ENCODE measurements around the gene KCP.

KCP gene

GRCh38 chr7:128939075-128939860 lies 28.8 kb upstream of the KCP start:
- DNase-seq (ENCODE audit: low read depth): no peak

DNA sequence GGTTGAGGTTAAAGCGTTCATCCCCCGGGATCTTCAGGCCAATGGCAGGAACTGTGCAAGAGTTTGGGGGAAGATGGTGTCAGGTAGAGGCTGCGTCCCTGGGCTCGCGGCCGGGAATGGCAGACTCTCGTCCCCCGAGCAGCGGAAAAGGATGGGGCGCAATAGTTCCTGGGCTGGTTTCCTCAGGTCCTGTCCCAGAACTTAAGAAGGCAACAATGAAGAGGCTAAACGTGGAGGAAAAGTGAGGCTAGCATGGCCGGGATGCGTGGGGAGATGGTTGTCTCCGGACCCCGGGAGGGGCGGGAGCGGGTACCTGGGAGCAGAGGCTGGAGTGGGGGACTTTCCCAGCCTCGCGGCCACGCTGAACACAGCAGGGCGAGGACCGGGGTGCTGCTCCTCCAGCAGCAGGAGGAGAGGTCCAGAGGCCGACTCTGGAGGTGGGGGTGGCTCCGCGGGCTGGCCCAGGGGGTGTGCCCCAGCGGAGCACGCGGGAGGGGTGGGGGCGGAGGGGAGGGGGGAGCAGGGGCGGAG lies 28.1 kb upstream of the KCP start:
- DNase-seq (ENCODE audit: low read depth): no peak

GRCh38 chr7:128937647-128938543 lies 27.4 kb upstream of the KCP start, which contains the start of gene IRF5:
Gene IRF5 (plus strand): TSS chr7:128937927. CDS start chr7:128942082, 4,155 bp downstream.
- no peak for DNase-seq (ENCODE audit: low read depth)

- no peak for DNase-seq (ENCODE audit: low read depth)
Measured at GRCh38 chr7:128937271-128937646, 26.8 kb upstream of the KCP start.

DNA sequence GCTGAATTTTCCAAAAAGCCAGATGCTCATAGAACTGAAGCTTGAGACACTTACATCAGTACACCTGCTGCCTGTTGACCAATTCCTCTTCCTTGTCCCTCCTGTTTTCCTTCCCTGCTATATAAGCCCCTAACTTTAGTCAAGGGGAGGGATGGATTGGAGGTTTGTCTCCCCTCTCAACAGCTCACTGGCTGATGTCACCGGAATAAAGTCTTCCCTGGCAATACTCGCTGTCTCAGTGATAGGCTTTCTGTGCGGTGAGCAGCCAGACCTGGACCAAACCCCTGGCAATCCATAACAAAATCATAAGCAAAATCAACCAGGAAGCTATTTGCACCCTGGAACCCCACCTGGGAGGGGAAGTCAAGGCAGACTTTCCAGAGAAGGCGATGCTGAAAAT lies 26.3 kb upstream of the KCP start:
- DNase-seq (ENCODE audit: low read depth): no peak

GRCh38 chr7:128935342-128935730 lies 24.8 kb upstream of the KCP start:
- no peak for DNase-seq (ENCODE audit: low read depth)

- no peak for DNase-seq (ENCODE audit: low read depth)
Measured at GRCh38 chr7:128934361-128935341, 24.1 kb upstream of the KCP start.

DNA sequence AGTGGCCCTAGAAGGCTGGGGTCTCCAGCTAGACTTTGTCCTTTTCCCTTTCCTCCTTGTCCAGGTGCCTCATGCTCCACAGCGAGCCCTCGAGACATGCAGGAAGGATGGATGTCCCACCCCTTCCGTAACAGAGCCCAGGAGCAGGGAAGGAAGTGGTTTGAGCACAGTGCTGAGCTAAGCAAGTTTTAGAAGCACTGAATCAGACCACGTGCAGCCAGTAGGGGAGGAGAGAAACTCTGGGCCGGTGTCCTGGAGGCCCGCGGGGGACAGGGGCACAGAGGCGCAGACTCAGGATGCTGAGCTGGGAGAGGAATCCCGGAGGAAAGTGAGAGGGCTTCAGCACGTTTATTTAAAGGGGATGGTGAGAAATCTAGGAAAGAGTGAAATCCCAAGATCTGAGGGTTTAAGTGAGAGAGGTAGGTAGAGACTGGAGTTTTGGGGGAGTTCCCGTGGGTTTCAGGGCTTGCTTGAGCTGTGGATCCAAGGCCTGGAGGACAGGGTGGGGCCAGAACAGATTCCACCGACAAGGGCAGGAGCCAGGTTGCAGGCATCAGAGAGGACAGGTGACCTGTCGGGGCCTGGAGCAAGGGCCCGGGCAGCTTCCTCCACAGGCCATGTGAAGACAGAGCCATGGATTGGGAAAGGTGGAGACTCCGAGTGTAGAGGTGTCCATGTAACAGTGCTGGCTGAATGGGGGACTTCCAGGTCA lies 22.8 kb upstream of the KCP start:
- DNase-seq (ENCODE audit: low read depth): peak; percentile 10

DNA sequence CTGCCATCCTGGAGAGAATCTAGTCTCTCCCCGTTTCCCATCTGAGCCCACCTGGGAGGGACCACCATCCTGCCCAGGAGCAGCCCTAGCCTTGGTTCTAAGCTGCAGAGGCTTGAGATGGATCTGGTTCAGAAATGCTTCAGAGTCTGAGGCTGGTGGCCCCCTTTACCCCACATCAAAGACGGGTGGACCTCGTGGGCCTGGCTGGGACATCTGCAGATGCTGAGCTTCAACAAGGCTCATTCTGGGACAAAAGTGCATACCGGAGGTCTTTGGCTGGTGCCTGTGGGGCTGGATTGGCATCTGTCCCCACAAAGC lies 22.3 kb upstream of the KCP start:
- no peak for DNase-seq (ENCODE audit: low read depth)

DNA sequence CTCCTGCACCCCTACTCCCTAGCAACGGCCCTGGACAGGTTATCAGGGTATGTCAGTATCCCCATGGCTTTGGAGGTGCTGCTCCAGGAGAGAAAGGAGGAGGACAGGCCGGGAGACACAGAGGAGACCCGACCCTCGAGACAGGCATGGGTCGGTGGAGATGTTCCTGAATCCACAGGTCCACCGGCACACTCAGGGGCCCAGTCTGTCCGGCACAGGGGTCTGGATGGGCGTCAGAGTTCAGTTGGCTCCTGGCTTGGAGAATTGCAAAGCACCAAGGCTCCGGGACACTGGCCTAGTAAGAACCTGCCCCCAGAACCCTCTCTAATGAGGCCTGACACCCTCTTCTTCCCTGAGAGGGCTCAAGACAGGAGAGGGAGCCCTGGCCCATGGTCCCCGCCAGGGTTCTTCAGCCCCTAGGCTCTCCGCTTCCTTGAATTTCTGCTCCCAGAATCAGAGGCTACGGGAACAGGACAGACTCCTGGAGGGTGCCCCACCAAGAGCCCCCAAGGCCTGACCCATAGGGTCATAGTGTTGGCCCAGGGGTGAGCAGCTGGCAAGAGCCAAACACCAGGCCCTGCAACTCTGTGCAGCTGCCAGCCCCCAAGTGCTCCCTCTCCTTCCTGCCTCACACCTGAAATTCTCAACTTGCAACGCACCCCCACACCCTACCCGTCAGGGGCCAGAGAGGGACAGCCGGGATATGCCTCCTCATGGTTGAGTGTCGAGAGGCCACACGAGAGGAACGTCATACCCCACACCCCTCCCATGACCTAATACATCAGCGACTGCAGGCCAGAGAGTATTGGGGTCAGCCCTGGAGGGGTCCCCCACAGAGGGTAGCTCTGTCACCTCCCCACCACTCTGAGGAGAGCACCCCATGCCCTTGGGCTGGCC lies 21.7 kb upstream of the KCP start:
- DNase-seq (ENCODE audit: low read depth): no peak

GRCh38 chr7:128931190-128931798 lies 20.8 kb upstream of the KCP start:
- no peak for DNase-seq (ENCODE audit: low read depth)

GRCh38 chr7:128928882-128929788 lies 18.6 kb upstream of the KCP start:
- DNase-seq (ENCODE audit: low read depth): no peak

- DNase-seq (ENCODE audit: low read depth): no peak
Measured at GRCh38 chr7:128928159-128928813, 17.8 kb upstream of the KCP start.

DNA sequence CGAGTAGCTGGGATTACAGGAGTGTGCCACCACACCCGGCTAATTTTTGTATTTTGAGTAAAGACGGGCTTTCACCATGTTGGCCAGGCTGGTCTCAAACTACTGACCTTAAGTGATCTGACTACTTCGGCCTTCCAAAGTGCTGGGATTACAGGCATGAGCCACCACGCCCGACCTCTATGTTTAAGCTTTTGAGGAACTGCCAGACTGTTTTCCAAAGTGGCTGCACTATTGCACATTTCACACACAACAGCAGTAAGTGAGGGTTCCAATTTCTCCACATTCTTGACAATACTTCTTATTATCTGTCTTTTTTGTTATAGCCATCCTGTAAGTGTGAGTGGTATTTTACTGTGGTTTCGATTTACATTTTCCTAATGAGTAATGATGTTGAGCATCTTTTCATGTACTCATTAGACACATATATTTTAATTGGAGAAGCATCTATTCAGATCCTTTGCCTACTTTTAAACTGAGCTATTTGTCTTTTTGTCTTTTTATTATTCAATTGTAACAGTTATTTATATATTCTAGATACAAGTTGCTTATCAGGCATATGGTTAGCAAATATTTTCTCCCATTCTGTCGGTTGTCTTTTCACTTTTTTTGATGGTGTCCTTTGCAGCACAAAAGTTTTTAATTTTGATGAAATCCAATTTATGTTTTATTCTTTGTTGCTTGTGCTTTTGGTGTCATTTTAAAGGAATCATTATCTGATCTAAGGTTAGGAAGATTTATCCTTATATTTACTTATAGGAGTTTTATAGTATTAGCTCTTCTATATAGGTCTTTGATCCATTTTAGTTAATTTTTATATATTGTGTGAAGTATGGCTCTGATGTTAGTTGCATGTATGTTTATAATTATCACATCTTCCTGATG lies 14.4 kb upstream of the KCP start:
- no peak for DNase-seq (ENCODE audit: low read depth)

DNA sequence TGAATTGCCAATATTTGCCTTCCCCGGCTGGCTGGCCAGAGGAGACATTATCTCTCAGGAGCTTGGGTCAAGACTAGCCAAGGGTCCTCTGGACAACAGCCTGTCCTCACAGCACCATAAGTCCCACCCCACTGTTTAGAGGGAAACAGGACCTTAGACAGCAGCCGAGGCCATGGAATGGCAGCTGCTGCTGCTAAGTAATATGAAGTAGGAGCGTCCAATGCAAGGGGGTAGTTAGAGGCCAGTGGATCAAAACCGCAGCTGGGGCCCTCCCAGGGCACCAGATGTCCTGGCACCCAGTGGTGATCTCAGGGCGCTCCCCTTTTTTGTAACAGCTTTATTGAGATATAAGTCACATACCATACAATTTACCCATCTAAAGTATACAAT lies 12.9 kb upstream of the KCP start:
- no peak for DNase-seq (ENCODE audit: low read depth)

GRCh38 chr7:128922496-128923410 lies 12.2 kb upstream of the KCP start:
- no peak for DNase-seq (ENCODE audit: low read depth)

Data from stimulated activated CD4-positive, alpha-beta T cell treated with anti-CD3 and anti-CD28 coated beads, Interleukin-2, amount 100 ng/mL, for 4 hours (primary cell).